Inflammatory macrophage (primary cell): ENCODE results near the gene CHCHD10.

Source experiments
- DNase-seq, 2 donors: peaks; one replicate each; pipeline ENCODE4 v3.0.0-alpha.2; 2020 to 2022
- total RNA-seq, 18 experiments: gene quantifications; one replicate each; lab custom pipeline; 2026; ENCODE audit warnings: mixed read lengths in 6 of 18, inconsistent platforms in 2 of 18; lab: John Stamatoyannopoulos, UW

CHCHD10 gene
- total RNA-seq, result 34.7 to 107 (median 56.6) reads per million in 18 experiments

DNA sequence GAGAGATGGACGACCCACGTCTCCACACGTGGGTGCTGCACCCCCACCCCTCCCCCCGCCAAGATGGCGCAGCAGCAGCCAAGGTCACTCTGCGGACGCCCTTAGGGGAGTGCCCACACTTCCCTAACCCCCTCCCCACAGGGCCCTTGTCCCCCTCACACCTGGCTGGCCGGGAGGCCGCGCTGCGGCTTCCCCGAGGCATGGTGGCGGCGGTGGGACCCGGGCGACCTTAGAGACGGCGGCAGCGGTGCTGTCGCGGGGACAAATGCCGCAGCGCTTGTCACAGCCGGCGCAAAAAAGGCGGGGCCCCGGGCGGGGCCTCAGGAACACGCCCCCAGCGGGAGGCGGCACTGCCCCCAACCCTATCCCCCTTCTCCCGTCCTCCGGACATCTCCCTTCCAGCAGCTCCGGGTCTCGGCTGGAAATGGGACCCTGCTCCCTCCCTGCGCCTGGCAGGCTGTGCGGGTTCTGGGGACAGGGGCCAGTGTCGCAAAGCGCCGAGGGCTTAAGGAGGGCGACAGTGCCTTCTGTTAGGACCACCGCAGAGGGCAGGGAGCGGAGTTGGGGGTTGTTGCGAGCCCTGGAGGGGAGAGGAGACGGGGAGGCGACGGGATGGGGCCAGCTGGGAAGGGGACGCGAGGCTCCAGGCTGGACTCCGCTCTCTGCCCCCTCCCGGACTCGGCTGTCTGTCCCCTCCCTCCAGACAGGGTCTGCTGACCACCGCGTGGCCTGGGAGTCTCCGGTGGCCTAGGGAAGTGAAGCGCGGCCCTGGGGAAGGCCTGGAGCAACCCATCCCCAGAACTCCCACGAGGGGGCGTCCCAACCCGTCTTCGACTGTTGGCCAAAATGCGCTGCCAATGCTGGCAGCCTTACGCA lies at the start of gene CHCHD10:
Gene CHCHD10 (minus strand): TSS at position 300 of the 876 bp plus-strand sequence. CDS start 98 bp downstream, at position 202.
- DNase-seq, result peak; percentile 89 to 94

DNA sequence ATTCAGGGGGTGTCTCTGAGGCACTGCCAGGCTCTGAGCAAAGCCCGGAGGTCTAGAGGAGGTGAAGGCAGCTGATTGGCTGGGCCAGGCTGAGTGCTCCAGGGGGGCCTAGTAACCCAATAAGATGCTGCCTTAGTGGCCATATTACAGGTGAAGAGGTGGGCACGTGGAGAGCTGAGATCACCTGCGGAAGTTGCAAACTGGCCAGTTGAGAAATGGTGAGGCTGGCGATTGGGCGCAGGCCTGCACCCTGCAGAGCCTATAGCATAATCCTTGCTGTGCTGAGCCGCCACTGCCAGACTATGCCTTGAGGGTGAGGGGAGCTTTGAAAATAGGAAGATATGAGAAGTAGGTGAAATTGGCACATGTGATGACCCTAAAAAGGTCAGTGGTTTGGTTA lies 49.4 kb upstream of the CHCHD10 start:
- DNase-seq, result no peak

GRCh38 chr22:23816156-23816976 lies 48.6 kb upstream of the CHCHD10 start:
- DNase-seq, result no peak

GRCh38 chr22:23815541-23816155 lies 47.9 kb upstream of the CHCHD10 start:
- DNase-seq, result no peak

- DNase-seq, result no peak
Measured at GRCh38 chr22:23812378-23812777, 44.6 kb upstream of the CHCHD10 start.

DNA sequence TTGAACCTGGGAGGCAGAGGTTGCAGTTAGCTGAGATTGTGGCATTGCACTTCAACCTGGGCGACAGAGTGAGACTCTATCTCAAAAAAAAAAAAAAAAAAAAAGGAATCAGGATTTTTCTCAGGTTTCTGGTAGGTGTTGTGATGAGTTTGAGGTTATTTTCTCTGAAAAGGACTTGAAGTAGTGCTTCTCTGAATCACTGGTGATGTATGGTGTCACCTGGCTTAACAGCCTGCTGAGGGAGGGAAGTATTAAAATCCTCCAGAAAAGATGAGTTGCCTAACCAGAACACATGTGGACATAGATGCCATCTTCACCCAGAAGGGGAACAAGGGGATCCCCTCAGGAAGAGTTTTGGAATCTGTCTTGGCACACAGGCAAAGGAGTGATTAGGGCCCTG lies 39.1 kb upstream of the CHCHD10 start:
- no peak for DNase-seq

GRCh38 chr22:23804781-23805291 lies 37.1 kb upstream of the CHCHD10 start:
- no peak for DNase-seq

GRCh38 chr22:23803001-23803819 lies 35.4 kb upstream of the CHCHD10 start:
- no peak for DNase-seq

DNA sequence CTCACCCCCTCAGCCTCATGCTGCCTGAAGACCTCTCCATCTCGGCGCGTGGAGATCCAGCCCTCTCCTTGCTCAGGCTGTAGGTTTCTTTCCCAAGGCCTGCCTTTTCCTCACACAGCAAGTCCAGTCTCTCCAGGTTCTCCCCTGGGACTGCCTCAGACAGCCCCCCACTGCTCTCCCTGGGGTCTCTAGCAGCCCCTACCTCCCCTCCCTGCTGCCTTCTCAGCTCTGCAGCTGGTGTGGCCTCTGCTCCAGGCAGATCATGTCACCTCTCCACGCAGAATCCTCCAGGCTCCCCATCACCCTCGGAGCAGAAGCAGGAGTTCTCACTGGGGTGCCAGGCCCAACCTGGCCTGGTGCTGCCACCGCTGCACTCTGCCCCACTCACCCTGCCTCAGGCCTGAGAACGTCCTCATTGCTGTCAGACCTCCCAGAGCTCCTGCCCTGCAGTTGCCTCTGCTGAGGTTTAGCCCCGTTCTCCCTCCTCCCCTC lies 34.2 kb upstream of the CHCHD10 start:
- no peak for DNase-seq

GRCh38 chr22:23801238-23801821 lies 33.6 kb upstream of the CHCHD10 start:
- DNase-seq, result no peak

DNA sequence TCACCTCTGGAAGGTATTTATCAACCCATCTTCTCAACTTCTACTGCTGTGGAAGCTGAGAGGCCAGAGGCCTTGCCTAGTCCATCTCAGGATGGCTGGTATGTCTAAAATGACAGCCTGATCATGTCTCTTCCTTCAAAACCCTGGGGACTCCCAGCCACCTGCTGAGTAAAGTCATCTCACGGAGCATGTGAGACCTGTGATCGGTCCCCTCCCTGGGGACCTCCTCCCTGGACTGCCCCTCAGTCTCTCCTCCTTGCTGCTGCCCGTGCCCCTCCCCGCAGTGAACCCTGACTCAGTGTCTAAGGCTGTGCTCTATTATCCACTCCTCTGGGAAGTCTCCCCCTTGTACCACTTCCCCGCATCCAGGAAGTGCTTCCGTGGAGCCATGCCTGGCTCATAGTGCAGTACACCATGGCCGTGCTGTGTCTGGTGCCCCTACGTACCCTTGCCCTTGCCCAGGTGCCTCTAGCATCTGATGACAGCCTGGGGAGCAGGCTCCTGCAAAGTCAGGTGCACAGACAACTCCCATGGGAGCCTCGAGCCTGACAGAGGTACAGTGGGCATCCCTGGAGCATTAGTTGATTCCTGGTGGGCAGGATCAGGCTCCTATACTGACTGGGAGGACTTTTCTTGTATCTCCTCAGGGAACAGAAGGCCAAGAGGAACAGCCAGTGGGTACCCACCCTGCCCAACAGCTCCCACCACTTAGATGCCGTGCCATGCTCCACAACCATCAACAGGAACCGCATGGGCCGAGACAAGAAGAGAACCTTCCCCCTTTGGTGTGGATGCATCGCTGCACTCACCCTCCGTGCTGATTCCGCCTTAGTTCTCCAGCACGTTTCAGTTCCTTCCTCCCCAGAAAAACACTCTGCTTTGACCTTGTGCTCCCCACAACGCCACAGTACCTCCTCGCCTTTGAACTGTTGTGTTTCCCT lies 32.8 kb upstream of the CHCHD10 start:
- no peak for DNase-seq

- DNase-seq, result no peak
Measured at GRCh38 chr22:23796461-23796860, 28.7 kb upstream of the CHCHD10 start.

DNA sequence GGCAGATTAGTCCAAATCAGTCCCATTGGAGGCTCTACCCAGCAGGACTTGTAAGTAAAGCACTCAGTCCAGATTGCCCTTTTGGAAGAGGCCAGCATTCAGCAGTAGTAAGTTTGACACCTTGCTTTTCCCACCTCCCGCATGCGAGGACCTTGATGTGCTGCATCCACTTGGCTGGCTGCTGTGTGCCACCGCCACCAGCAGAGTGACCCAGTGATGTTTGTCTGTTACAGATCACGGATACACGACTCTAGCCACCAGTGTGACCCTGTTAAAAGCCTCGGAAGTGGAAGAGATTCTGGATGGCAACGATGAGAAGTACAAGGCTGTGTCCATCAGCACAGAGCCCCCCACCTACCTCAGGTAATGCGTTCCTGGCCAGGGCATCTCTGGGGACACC lies 25.6 kb upstream of the CHCHD10 start:
- no peak for DNase-seq

- DNase-seq, result no peak
Measured at GRCh38 chr22:23791738-23792645, 24.2 kb upstream of the CHCHD10 start.

- no peak for DNase-seq
Measured at GRCh38 chr22:23790819-23791737, 23.3 kb upstream of the CHCHD10 start.

DNA sequence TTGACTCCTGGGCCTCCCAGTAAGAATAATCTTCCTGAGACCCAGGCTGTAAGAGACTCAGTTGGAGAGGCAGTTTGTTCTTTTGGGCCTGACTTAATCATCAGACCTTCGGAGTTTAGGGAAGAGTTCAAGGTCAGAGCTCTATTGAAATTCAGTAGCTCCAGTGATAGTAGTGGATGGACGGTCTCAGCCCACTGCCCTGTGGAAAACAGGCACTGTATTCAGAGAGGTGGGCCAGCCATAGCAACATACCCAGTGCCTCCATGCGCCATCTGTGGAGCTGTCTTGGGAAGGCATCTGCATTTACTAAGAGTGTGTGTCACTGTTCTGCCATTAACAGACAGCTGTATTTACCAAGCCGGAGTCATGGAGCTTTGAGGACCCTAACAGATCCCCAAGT lies 21.9 kb upstream of the CHCHD10 start:
- DNase-seq, result no peak

GRCh38 chr22:23789121-23789520 lies 21.3 kb upstream of the CHCHD10 start:
- DNase-seq, result no peak

- no peak for DNase-seq
Measured at GRCh38 chr22:23787910-23788309, 20.1 kb upstream of the CHCHD10 start.
